NCI-H524 (cell line): ENCODE data around the gene TSC22D1.
"Not testable (repeated sequence)": the region's sequence is repeated elsewhere in the genome, so short reads cannot be mapped to it uniquely, and the experiment has no call there.

Experiments used
- DNase-seq, 2 experiments: peaks; one replicate each; lab custom pipeline; 2025; lab: John Stamatoyannopoulos, UW

TSC22D1 gene

GRCh38 chr13:44575741-44576350 is at the start of gene TSC22D1:
TSC22D1 (minus strand) TSS chr13:44576330; CDS start chr13:44576074, 256 bp downstream.
- DNase-seq: peak; percentile 5 to 35

GRCh38 chr13:44622708-44623107 is 46.6 kb upstream of the TSC22D1 start:
- DNase-seq: no peak

GRCh38 chr13:44622261-44622660 is 46.1 kb upstream of the TSC22D1 start:
- no peak for DNase-seq

- DNase-seq: no peak
Measured at GRCh38 chr13:44620057-44620456, 43.9 kb upstream of the TSC22D1 start.

GRCh38 chr13:44619651-44620050 is 43.5 kb upstream of the TSC22D1 start:
- DNase-seq: no peak

- DNase-seq: no peak
Measured at GRCh38 chr13:44618326-44618725, 42.2 kb upstream of the TSC22D1 start.

- DNase-seq: no peak
Measured at GRCh38 chr13:44617648-44618047, 41.5 kb upstream of the TSC22D1 start.

GRCh38 chr13:44609137-44609536 is 33.0 kb upstream of the TSC22D1 start:
- no peak for DNase-seq

GRCh38 chr13:44605721-44606120 is 29.6 kb upstream of the TSC22D1 start:
- no peak for DNase-seq

GRCh38 chr13:44605275-44605674 is 29.1 kb upstream of the TSC22D1 start:
- no peak for DNase-seq

- no peak for DNase-seq
Measured at GRCh38 chr13:44601586-44601985, 25.5 kb upstream of the TSC22D1 start.

- DNase-seq: not testable (repeated sequence)
Measured at GRCh38 chr13:44593861-44594592, 17.9 kb upstream of the TSC22D1 start.

- no peak for DNase-seq
Measured at GRCh38 chr13:44592216-44592847, 16.2 kb upstream of the TSC22D1 start.

GRCh38 chr13:44591316-44591715 is 15.2 kb upstream of the TSC22D1 start:
- no peak for DNase-seq

GRCh38 chr13:44583137-44583536 is 7.0 kb upstream of the TSC22D1 start:
- no peak for DNase-seq

- peak; percentile 29 to 70 for DNase-seq
Measured at GRCh38 chr13:44578067-44578400, 1.9 kb upstream of the TSC22D1 start.

GRCh38 chr13:44577236-44578066 is 1.3 kb upstream of the TSC22D1 start:
- peak; percentile 93 to 96 for DNase-seq

GRCh38 chr13:44576351-44577235 is 463 bp upstream of the TSC22D1 start:
- DNase-seq: peak in 1 of 2 experiments; percentile 32

GRCh38 chr13:44575035-44575434 is 1.1 kb downstream of the TSC22D1 start:
- DNase-seq: no peak

- no peak for DNase-seq
Measured at GRCh38 chr13:44574466-44574855, 1.7 kb downstream of the TSC22D1 start.

- DNase-seq: peak in 1 of 2 experiments; percentile 7
Measured at GRCh38 chr13:44573790-44574465, 2.2 kb downstream of the TSC22D1 start.
